Adipose tissue (tissue), 3 donors: Measurements from ENCODE around the gene EVA1A. TPM values are rescaled to one million over a fixed set of nuclear protein-coding genes. Genes with fewer than 3 reads are reported as not detected.

ENCODE experiments used
- polyA plus RNA-seq, 3 donors: library from polyadenylated mRNA; stranded (reverse); fragments of 200-250 nt; gene quantifications; one replicate each; pipeline ENCODE4 v1.2.3, GENCODE V29; 2013
- donor health status: healthy with polysubstance abuse.
- donor health status: Bipolar disorder and iron deficiency.
- donor health status: healthy.

The EVA1A gene
- polyA plus RNA-seq, 3 donors: 0.79 to 37.3 (median 2.4) TPM

Other genes starting within 250 kb of the EVA1A start
- gene MRPL19, start 85.8 kb upstream of the EVA1A start, polyA plus RNA-seq: 10 to 100 TPM; 11.8 to 36.9 (median 31.6) TPM
- gene GCFC2, start 150.0 kb upstream of the EVA1A start, polyA plus RNA-seq: 10 to 100 TPM in 2 of 3 donors, 1 to 10 TPM in 1; 8.0 to 11.5 (median 11.5) TPM